RWPE2 (cell line): ENCODE results near the gene TRIM25.

Source experiments
- ATAC-seq: fragments of 200-7000 bp; cut with Tn5 transposase; 3 replicates; pipeline ENCODE4 v1.9.1; 2021; ENCODE audit warnings: low read depth
- DNase-seq: peaks from one replicate; pipeline ENCODE4 v3.0.0-alpha.2; 2020; ENCODE audit warnings: low spot score
- H3K27ac ChIP-seq: fragments of 450-650 bp; 2 replicates; pipeline ENCODE4 v1.5.1; 2017; ENCODE audit warnings: mild to moderate bottlenecking; ENCODE audit not compliant: poor library complexity, severe bottlenecking
- H3K27me3 ChIP-seq: fragments of 250-450 bp; sonication (Bioruptor Pico); 2 replicates; pipeline ENCODE4 v1.5.1; 2021; ENCODE audit warnings: mild to moderate bottlenecking, moderate library complexity; ENCODE audit not compliant: insufficient read depth, poor library complexity, severe bottlenecking
- H3K36me3 ChIP-seq: fragments of 250-450 bp; sonication (Bioruptor Pico); 2 replicates; pipeline ENCODE4 v1.5.1; 2020; ENCODE audit warnings: low read depth, mild to moderate bottlenecking, moderate library complexity
- H3K4me1 ChIP-seq: fragments of 250-450 bp; sonication (Bioruptor Pico); 2 replicates; pipeline ENCODE4 v1.5.1; 2021; ENCODE audit warnings: mild to moderate bottlenecking, moderate library complexity; ENCODE audit not compliant: insufficient read depth, poor library complexity, severe bottlenecking
- H3K4me3 ChIP-seq: fragments of 250-450 bp; sonication (Bioruptor Pico); 2 replicates; pipeline ENCODE4 v1.5.1; 2021; ENCODE audit warnings: mild to moderate bottlenecking, moderate library complexity; ENCODE audit not compliant: severe bottlenecking
- H3K9me3 ChIP-seq: fragments of 250-450 bp; sonication (Bioruptor Pico); 2 replicates; pipeline ENCODE4 v1.5.1; 2021; ENCODE audit warnings: mild to moderate bottlenecking, moderate library complexity; ENCODE audit not compliant: severe bottlenecking
- TF ChIP-seq, protein P1 (sequence below): fragments of 450-650 bp; IDR thresholded peaks from one replicate; pipeline ENCODE4 v1.5.1; 2017; ENCODE audit warnings: mild to moderate bottlenecking, moderate library complexity; ENCODE audit not compliant: poor library complexity, severe bottlenecking

The TRIM25 gene

DNA sequence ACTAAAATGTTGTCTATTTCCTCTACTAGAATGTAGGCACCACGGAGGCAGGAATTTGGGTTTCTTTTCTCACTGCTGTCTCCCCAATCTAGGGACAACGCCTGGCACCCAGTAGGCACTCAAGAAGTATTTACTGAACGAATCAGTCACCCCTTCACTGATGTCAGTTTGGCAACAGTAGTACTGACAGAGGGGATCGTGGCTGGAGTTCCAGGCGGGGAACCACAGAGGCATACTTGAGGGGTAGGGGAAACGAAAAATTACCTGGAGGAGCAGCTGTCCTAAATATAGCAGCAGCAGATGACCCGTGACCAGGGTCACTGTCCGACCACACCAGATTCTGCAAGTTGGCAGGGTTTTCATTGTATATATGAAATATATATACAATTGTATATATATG lies 33.3 kb downstream of the TRIM25 start:
- Histone ChIP-seq H3K4me1 (no peaks in the 10 kb centered on the region), H3K9me3 (no peaks in the 10 kb centered on the region), H3K27ac (no peak overlapping the region), H3K36me3 (no peaks in the 10 kb centered on the region), H3K27me3 (no peaks in the 10 kb centered on the region), H3K4me3 (no peak overlapping the region)
- DNase-seq (no peak), ATAC-seq (no peak)
- TF ChIP-seq, protein P1, sequence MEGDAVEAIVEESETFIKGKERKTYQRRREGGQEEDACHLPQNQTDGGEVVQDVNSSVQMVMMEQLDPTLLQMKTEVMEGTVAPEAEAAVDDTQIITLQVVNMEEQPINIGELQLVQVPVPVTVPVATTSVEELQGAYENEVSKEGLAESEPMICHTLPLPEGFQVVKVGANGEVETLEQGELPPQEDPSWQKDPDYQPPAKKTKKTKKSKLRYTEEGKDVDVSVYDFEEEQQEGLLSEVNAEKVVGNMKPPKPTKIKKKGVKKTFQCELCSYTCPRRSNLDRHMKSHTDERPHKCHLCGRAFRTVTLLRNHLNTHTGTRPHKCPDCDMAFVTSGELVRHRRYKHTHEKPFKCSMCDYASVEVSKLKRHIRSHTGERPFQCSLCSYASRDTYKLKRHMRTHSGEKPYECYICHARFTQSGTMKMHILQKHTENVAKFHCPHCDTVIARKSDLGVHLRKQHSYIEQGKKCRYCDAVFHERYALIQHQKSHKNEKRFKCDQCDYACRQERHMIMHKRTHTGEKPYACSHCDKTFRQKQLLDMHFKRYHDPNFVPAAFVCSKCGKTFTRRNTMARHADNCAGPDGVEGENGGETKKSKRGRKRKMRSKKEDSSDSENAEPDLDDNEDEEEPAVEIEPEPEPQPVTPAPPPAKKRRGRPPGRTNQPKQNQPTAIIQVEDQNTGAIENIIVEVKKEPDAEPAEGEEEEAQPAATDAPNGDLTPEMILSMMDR: no peak

DNA sequence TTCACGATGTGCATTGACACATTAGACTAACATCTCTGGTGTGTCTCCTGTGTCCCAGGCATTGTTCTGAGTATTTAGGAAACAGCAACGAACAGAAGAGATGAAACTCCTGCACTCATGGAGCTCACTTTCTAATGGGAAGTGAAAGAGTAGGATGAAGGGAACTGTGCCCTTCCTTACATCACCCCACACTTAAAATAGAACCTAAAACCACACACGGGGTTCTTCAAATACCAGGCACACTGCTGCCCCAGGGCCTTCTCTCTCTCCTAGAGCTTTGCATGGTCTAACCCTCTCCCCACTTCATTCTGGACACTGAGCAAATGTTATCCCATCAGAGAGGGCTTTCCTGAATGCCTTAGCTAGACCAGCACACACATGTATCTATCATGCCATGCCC lies 33.7 kb downstream of the TRIM25 start:
- Histone ChIP-seq H3K4me1 (no peaks in the 10 kb centered on the region), H3K4me3 (no peak overlapping the region), H3K36me3 (no peaks in the 10 kb centered on the region), H3K27ac (no peak overlapping the region), H3K9me3 (no peaks in the 10 kb centered on the region), H3K27me3 (no peaks in the 10 kb centered on the region)
- DNase-seq (no peak), ATAC-seq (no peak)
- TF ChIP-seq, protein P1: no peak

DNA sequence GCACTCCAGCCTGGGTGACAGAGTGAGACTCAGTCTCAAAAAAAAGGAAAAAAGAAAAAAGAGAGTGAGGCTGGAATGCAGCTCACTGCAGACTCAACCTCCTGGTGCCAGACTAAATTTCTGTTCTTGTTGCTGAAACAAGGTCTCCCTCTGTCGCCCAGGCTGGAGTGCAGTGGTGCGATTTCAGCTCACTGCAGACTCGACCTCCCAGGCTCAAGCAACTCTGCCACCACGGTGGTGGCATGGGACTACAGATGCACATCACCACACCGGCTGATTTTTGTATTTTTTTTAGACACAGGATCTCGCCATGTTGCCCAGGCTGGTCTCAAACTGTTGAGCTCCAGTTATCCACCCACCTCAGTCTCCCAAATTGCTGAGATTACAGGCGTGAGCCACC lies 34.6 kb downstream of the TRIM25 start:
- Histone ChIP-seq H3K27me3 (no peaks in the 10 kb centered on the region), H3K27ac (no peak overlapping the region), H3K9me3 (no peaks in the 10 kb centered on the region), H3K4me1 (no peaks in the 10 kb centered on the region), H3K4me3 (no peak overlapping the region), H3K36me3 (no peaks in the 10 kb centered on the region)
- DNase-seq (no peak), ATAC-seq (no peak)
- TF ChIP-seq, protein P1: no peak

DNA sequence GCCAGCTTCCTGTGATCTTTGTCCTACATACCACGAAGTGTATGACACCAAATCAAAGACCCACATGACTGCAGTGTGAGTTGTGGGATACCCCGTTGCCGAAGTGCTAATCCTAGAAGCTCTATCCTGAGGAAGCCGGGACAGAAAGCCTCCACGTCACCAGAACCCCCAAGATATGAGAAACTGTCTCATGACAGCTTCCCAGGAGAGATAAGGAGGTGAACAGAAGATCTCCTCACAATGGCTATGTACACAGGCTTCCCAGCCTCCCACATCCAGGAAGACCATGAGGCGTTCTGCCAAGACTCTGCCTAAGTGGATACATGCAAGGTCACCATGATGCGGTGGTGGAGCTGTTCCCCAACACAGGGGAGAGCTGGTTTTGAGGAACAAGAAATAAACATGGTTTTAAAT lies 37.1 kb downstream of the TRIM25 start:
- no peak for ATAC-seq
- DNase-seq: no peak
- TF ChIP-seq, protein P1: no peak
- Histone ChIP-seq H3K27me3 (no peaks in the 10 kb centered on the region), H3K27ac (no peak overlapping the region), H3K9me3 (no peaks in the 10 kb centered on the region), H3K4me3 (no peak overlapping the region), H3K4me1 (no peaks in the 10 kb centered on the region), H3K36me3 (no peaks in the 10 kb centered on the region)

DNA sequence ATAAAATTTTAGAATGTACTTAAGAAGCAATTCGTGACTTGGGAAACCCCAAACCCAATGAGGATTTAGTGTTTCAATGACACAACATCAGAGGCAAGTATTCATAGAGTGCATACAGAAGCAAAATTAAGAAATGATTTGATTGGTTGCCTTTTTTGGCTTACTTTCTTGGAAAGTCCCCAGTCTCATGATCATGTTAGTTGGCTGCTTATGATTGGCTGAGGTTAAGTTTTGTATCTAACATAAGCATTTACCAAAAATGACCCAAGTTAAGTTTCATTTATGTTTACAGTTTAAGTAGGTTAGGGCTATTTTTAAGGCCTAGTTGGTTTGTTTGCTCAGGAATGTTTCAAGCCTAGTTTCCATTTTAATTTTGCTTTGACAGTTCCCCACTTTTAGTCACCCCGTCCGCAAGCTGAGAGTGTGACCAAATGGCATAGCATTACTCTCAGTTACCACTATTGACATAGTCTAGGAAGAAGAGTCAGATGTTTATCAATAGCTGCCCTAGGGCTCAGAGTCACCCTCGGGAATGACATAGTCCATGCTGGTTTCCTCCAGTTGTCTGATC lies 43.7 kb downstream of the TRIM25 start:
- TF ChIP-seq, protein P1: no peak
- Histone ChIP-seq H3K36me3 (peaks cover 7% of the 10 kb centered on the region; the same call in 1 of the 2 replicates), H3K27ac (no peak overlapping the region), H3K4me3 (no peak overlapping the region), H3K27me3 (no peaks in the 10 kb centered on the region), H3K9me3 (no peaks in the 10 kb centered on the region), H3K4me1 (no peaks in the 10 kb centered on the region)
- ATAC-seq (no peak), DNase-seq (no peak)
